Measurements from ENCODE around the gene TEN1. TPM values are rescaled to one million over a fixed set of nuclear protein-coding genes. Genes with fewer than 3 reads are reported as not detected.

TEN1 gene
- total and polyA plus RNA-seq, 2 experiments from 2014 or later = 23.8 to 26.9 TPM

DNA sequence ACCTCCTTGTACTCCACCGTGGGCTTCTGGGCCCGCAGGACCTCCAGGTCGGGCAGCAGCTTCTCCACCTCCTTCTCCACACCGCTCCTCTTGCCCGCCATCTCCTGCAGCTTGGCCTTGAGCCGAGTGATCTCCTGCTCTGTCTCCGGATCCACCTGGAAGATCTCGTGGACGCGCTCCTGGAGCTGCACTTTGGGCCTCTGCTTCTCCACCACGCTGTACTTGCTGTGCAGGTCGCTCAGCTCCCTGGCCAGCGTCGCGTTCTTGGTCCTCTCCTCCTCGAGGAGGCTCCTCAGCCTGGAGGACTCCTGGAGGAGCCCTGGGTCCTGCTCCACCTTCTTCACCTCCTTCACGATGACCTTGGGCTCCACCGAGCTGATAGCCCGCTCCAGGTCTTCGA is 30.4 kb downstream of the TEN1 start:
- H3K4me1 ChIP-seq (ENCODE audit: low read depth) = no peaks in the 10 kb centered on the region
- no peaks in the 10 kb centered on the region for H3K27me3 ChIP-seq
- H3K9me3 ChIP-seq (ENCODE audit: low read depth) = no peaks in the 10 kb centered on the region
- no peak overlapping the region for H3K4me3 ChIP-seq
- H3K27ac ChIP-seq = no peak overlapping the region
- TF ChIP-seq CTCF (IDR thresholded peaks at IDR 0.05; ENCODE audit: low read depth, low read length) = no peak
- no peak for DNase-seq (ENCODE audit: low read depth in 1 of 2, low spot score in 1 of 2)
- H3K36me3 ChIP-seq = no peaks in the 10 kb centered on the region

- TF ChIP-seq CTCF (IDR thresholded peaks at IDR 0.05; ENCODE audit: low read depth, low read length) = no peak
- H3K27me3 ChIP-seq = peaks cover 5% of the 10 kb centered on the region
- H3K9me3 ChIP-seq (ENCODE audit: low read depth) = no peaks in the 10 kb centered on the region
- no peak for DNase-seq (ENCODE audit: low read depth in 1 of 2, low spot score in 1 of 2)
- no peak overlapping the region for H3K4me3 ChIP-seq
- no peak overlapping the region for H3K27ac ChIP-seq
- no peaks in the 10 kb centered on the region for H3K36me3 ChIP-seq
- no peaks in the 10 kb centered on the region for H3K4me1 ChIP-seq (ENCODE audit: low read depth)
Measured at GRCh38 chr17:76009969-76010661, 31.1 kb downstream of the TEN1 start.

DNA sequence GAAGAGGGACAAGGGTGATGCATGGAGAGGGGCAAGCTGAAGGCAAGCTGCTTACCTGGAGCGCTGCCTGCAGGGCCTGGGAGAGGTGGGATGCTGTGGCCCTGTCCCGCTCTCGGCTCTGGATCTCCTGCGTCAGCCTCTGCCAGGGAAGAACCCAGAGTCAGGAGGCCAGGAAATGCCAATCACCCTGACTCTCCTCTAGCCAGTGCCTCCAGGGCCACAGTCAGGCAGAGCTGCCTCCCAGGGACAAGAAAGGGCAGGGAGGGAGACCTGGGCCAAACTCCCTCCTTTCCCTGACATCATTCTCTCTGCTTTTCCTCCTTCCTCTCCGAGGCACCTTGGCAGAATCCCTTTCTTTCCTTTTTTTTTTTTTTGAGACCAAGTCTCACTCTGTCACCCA is 32.9 kb downstream of the TEN1 start:
- Histone ChIP-seq H3K4me3 (no peak overlapping the region), H3K4me1 (ENCODE audit: low read depth) (no peaks in the 10 kb centered on the region), H3K27me3 (peaks cover 5% of the 10 kb centered on the region), H3K9me3 (ENCODE audit: low read depth) (no peaks in the 10 kb centered on the region), H3K36me3 (no peaks in the 10 kb centered on the region), H3K27ac (no peak overlapping the region)
- no peak for TF ChIP-seq CTCF (IDR thresholded peaks at IDR 0.05; ENCODE audit: low read depth, low read length)
- DNase-seq (ENCODE audit: low read depth in 1 of 2, low spot score in 1 of 2) = no peak

DNA sequence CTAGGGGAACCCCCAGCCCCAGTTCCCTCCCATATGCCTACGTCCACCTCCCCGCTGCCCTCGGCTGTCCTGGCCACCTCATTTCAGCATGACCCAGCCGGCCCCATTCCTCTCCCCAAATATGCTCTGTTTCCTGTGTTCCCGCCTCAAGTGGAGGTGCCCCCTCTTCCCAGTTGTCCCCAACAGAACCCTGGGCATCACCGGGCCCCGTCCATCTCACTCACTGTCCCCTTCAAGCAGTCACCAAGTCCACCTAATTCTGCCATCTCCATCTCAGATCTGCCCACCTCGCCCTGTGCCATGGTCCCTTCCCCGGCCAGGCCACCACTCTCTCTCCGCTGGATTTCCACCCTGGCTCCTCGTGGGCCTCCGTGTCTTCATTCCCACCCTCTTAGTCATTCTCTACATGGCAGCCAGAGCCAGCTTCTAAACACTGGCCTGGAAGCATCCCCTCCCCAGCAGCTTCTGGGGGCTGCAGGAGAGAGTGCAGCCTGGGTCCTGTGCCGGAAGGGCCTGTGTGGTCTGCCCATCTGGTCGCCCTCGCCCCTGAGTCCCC is 34.4 kb downstream of the TEN1 start:
- H3K27me3 ChIP-seq = peaks cover 5% of the 10 kb centered on the region
- H3K36me3 ChIP-seq = no peaks in the 10 kb centered on the region
- no peak overlapping the region for H3K27ac ChIP-seq
- H3K9me3 ChIP-seq (ENCODE audit: low read depth) = no peaks in the 10 kb centered on the region
- H3K4me3 ChIP-seq = no peak overlapping the region
- H3K4me1 ChIP-seq (ENCODE audit: low read depth) = no peaks in the 10 kb centered on the region
- TF ChIP-seq CTCF (IDR thresholded peaks at IDR 0.05; ENCODE audit: low read depth, low read length) = no peak
- no peak for DNase-seq (ENCODE audit: low read depth in 1 of 2, low spot score in 1 of 2)

DNA sequence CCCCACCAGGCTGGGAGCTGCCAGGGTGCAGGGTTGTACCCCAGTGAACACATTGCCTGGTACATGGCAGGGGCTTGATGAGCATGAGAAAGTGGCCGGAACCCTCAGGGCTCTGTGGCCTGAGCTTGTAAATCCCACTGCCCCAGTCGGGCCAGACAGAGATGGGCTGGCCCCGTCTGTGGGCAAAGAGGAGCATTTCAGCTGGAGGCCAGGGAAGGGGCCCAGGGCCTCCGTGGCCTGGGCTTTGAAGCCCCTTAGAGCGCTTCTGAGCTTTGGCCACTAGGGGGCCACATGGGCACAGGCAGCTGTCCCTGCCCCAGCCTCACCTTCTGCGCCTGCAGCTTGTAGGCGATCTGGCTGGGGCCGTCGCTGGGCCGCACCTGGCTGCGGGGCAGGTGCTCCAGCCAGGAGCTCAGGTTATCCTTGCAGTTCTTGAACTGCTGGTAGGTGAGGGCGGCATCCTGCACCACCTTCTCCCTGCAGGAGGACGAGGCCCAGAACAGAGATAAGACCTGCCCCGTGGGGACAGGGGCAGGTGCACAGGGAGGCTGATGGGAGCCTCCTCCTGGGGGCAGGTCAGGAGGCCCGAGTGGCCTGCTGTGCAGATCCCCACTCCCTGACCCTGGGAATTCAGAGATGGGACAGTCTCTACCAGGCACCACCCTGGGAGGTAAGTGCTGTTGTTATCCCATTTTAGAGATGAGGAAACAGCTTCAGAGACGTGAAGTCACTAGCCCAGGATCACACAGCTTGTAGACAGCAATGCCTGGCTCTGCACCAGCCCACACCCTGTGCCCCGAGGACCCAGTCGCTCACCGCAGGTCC is 35.3 kb downstream of the TEN1 start:
- peak; percentile 94 for TF ChIP-seq CTCF (IDR thresholded peaks at IDR 0.05; ENCODE audit: low read depth, low read length)
- Histone ChIP-seq H3K36me3 (no peaks in the 10 kb centered on the region), H3K4me1 (ENCODE audit: low read depth) (no peaks in the 10 kb centered on the region), H3K4me3 (no peak overlapping the region), H3K27ac (no peak overlapping the region), H3K9me3 (ENCODE audit: low read depth) (no peaks in the 10 kb centered on the region), H3K27me3 (peaks cover 5% of the 10 kb centered on the region)
- DNase-seq (ENCODE audit: low read depth in 1 of 2, low spot score in 1 of 2) = peak; percentile 79 to 92
